HG03354 (cell line): Measurements from ENCODE around the gene TCF7L2.

Experiments
- ATAC-seq: cut with Tn5 transposase; IDR thresholded peaks from one replicate; pipeline ENCODE4 v1.9.1; 2021; ENCODE audit warnings: mild to moderate bottlenecking; ENCODE audit not compliant: unreplicated experiment, poor library complexity, severe bottlenecking

The TCF7L2 gene

DNA sequence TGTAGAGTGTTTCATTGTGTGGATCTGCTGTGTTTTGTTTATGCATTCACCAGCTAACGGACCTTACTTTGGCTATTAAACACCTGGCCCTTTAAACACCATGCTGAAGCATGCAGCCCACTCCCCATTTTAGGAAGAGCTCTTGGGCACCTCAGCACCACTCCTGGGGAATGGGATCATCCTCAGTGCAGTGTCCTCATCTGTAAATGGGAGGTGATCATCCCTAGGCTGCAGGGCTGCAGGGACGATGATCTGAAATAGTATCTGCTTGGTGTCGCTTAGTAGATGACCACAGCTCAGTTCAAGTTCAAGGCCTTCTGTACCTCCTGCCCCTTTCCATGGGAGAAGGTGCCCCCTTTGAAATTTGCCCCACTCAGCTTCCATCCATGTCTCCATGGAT, 229.9 kb downstream of the TCF7L2 start:
- no peak for ATAC-seq

DNA sequence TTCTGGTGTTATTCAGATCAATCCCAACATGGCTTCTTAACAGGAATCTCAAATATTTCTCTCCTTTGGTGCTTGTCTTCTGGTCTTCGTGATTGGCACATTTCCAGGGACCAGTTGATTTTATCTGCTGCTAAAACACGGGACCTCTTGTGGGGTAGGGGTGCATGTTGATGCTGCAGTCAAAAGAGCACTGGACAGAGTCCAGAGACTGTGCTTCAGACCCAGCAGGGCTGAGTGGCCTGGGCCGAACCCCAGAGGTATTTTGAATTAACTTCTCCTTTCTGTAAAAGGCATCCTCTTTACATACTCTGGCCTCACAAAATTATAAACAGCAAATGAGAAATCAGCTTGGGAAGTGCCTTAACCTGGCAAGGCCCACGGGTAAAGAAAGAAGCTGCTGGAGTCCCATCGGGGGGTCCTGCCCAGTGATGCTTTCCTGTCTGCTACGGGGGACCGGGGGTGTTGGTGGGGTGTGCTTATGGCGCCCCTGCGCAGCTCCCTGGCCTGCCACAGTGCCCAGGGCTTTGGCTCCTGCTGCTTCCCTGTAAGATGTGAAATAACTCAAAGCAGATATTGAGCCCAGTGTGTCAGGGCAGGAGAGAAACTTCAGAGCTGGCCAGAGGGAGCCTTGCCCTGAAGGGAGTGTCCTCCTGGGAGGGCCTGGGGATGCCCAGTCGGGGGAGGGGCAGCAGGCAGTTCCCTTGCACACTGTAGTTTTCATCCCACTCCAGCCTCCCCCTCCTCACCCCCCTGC, 230.5 kb downstream of the TCF7L2 start:
- no peak for ATAC-seq

DNA sequence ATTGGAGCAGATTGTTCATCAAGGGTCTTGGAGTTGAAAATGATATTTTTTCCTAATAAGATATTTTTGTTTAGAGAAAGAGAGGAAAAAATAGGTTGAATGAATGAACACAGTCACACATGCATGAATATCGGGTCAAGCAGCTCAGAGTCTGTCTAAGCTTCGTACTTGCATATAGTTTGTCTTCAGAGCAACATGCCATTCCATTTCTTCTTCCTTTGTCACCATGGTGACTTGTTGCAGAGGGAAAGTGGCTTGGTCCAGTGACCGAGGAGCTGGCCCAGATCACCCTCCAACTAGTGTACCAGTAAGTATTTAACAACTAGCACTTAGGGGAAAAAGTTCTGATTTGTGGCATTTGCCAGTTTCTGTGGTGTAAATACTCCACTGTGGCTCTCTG, 232.1 kb downstream of the TCF7L2 start:
- ATAC-seq: no peak

DNA sequence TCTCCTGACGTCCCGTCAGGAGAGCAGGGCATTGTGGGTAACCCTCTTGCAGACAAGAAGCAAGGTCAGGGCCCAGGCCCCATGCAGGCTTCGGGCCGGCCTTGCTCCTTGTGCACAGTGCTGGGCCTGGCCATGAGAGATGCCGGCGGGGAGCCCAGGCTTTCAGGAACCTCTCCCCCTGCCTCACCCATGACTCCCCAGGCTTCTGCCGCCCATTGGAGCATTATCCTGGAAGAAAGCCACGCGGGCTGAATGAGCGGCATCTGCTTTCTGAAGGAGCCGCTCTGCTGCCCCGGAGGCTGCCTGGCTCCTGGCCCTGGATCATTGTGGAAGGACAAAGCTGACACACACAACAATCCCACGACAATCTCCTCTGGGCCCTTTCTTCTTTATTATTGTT, 233.5 kb downstream of the TCF7L2 start:
- ATAC-seq: no peak

DNA sequence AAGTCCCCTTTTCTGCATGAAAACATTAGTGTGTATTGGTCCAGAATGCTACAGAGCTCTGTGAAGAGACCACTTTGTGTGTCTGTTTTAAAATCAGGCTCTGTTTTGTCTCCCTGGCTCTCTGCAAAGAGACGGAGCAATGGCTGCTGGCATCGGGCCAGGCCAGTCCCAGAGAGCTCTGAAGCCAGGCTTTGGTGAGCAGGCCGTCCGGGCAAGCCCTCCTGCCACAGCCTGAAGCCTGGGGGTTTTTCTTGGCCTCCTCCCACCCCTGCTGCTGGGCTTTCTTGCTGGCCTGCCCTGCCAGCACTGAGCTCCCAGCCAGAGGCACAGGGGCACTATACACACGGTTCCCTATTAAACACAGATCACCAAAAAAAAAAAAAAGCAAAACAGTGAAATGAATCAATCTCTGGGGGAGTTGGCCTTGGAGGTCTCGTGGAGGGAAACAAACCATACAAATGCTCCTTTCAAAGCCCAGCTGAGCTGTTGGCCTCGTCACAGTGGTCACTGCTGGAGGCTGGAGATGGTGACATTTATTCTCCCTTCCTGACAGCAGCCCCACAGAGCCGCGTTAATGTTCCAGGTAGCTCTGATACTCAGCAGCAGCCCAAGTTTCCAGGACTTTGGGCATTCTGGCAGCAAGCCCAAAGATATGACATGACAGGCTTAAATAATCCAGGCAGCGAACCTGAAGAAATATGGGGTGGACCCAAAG, 237.2 kb downstream of the TCF7L2 start:
- ATAC-seq: no peak

DNA sequence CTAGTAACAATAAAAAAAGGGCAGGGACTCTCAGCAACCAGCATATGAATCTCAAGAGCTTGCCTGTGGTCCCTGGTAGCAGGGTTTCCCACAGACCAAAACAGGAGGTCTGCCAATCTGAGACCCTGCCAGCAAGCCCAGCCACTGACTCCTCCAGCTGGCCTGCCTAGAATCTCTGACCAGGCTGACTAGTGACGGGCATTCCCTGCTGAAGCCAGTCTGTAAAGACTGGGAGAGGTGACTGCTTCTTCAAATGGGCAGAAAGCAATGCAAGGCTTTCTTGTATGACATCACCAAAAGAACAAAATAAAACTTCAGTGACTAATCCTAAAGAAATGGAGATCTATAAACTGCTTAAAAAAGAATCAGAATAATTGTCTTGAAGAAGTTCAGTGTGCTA, 249.4 kb downstream of the TCF7L2 start:
- ATAC-seq: no peak

DNA sequence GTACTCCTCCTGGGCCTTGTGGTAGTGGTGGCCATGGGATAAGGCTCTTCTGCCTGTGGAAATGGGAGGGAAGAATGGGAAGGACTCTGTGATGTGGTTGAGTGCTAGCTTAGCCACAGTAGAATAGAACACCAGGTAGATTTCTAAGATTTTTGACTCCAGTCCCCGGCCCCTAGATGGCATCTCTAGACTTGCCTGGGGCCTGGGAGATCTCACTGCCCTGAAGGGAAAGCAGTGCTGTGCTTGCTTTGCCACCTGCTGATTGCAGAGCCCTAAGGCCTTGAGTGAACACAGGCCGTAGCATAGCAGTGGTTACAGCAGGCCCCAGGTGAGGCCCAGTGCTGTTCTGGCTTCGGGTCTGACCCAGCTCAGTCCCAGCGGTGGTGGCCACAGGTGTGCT, 252.0 kb downstream of the TCF7L2 start:
- ATAC-seq: no peak

DNA sequence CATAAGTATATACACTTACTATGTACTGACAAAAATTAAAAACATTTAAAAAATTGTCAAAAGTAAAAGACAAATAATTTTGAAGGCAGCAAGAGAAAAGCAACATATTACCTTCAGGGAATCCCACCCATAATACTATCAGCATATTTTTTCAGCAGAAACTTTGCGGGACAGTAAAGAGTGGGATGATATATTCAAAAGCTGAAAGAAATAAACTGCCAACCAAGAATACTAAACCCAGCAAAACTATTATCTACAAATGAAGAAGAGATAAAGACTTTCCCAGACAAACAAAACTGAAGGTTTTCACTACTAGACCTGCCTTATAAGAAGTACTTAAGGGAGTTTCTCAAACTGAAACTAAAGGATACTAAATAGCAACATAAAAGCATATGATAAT, 257.9 kb downstream of the TCF7L2 start:
- no peak for ATAC-seq

DNA sequence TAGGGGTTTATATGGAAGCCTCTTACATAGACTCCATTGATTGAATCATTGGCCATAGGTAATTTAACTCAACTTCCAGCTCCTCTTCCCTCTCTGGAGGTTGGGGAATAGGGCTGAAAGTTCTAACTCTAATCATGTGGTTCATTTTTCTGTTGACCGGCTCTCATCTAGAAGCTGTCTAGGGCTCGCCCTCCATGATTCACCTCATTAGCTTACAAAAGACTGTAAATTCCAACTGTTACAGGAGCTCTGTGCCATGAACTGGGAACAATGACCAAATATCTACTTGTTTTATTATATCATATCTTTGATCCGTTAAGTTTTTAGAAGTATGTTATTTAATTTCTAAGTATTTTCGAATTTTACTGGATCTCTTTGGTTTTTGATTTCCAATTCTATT, 263.0 kb downstream of the TCF7L2 start:
- no peak for ATAC-seq

DNA sequence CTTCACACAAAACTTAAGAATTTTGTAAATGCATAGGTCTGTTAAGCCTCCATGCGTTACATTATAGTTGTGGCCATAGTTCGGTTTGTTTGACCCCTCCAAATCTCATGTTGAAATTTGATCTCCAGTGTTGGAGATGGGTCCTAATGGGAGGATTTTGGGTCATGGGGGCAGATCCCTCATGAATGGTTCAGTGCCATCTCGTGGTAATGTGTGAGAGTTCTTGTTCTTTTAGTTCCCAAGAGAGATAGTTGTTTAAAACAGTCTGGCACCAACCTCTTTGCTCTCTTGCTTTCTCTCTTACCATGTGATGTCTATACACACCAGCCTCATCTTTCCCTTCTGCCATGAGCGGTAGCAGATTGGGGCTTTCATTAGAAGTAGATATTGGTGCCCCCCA, 264.3 kb downstream of the TCF7L2 start:
- no peak for ATAC-seq

DNA sequence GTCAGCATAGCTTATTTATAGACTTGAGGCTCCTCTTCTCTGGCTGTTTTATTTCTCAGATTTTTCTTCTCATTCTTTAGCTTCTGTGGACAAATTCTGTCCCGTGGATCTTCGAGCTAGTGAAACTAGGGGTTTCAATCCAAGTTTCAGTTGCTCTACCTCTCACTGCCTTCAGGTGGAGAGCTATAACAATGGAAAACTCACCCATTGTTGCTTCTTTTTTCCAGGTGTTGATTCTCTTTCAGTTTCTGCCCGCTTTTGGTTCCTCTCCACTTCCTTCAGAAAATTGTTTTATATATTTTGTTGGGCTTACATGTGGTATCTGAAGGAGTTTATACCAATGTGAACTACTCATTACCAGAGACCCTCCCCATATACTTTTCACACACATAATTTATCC, 266.1 kb downstream of the TCF7L2 start:
- ATAC-seq: no peak
